HCT116 (cell line): Measurements from ENCODE around the gene DDX23. TPM values are rescaled to one million over a fixed set of nuclear protein-coding genes. Genes with fewer than 3 reads are reported as not detected.

ENCODE experiments used
- ATAC-seq: fragments of 200-7000 bp; cut with Tn5 transposase; 2 replicates; pipeline ENCODE4 v1.9.1; 2020; ENCODE audit warnings: mild to moderate bottlenecking, moderate library complexity
- BruUV-seq: library from RNA; stranded (reverse); fragments of 400-500 nt; replicated peaks from 2 replicates; lab custom pipeline; 2021; lab: Mats Ljungman, UMichigan
- CTCF ChIA-PET: fragments of 300-600 bp; sonication (Branson Sonifier 250); formaldehyde crosslinking; loops from one replicate; lab custom pipeline; 2021; ENCODE audit warnings: antibody characterized with exemption; lab: Charles Lee
- POLR2A ChIA-PET: fragments of 300-600, 350-600 bp; sonication (Branson Sonifier 250); formaldehyde crosslinking; loops from one replicate; lab custom pipeline; 2021; ENCODE audit warnings: antibody characterized with exemption; lab: Charles Lee
- RAD21 ChIA-PET, 2 experiments: fragments of 300-600 bp; sonication (Branson Sonifier 250); formaldehyde crosslinking; loops; one replicate each; lab custom pipeline; 2023; ENCODE audit warnings: low total read pairs in 2 of 2; ENCODE audit not compliant: uncharacterized antibody in 2 of 2, unreplicated experiment in 2 of 2, low non-redundant PET in 1 of 2; lab: Charles Lee
- DNase-seq: peaks from one replicate; pipeline ENCODE4 v3.0.0-alpha.2; 2010; ENCODE audit warnings: low read depth, low spot score
- H2AFZ ChIP-seq: fragments of 200-600 bp; shearing (Covaris generic), sonication (generic); 2 replicates; pipeline ENCODE4 v1.6.1; 2017; ENCODE audit warnings: low read depth, mixed run types, mixed read lengths, antibody characterized with exemption, low read length; ENCODE audit not compliant: poor library complexity, severe bottlenecking
- H3K27ac ChIP-seq: 2 replicates; pipeline ENCODE4 v1.5.1; 2012; ENCODE audit warnings: low read depth, low read length
- H3K27me3 ChIP-seq: fragments of 200-600 bp; sonication (generic); 2 replicates; pipeline ENCODE4 v1.6.1; 2016; ENCODE audit warnings: mixed run types, low read length, mixed read lengths; ENCODE audit not compliant: insufficient read depth
- H3K36me3 ChIP-seq, 2 experiments: fragments of 200-500 bp in 1 of 2; fragments of 200-600 bp in 1 of 2; sonication (Bioruptor generic) in 1 of 2; sonication (generic) in 1 of 2; 2 replicates each; pipeline versions ENCODE4 v1.5.1 to v1.6.1; 2014 to 2016; ENCODE audit warnings: low read length in 2 of 2, inconsistent platforms in 1 of 2, mixed read lengths in 1 of 2, mixed run types in 1 of 2; ENCODE audit not compliant: insufficient read depth in 2 of 2, control insufficient read depth in 1 of 2
- H3K4me1 ChIP-seq, 2 experiments: fragments of 200-600 bp in 1 of 2; sonication (generic) in 1 of 2; 2 replicates each; pipeline versions ENCODE4 v1.5.1 to v1.6.1; 2012 to 2017; ENCODE audit warnings: low read length in 2 of 2, inconsistent platforms in 1 of 2, mild to moderate bottlenecking in 1 of 2, mixed read lengths in 1 of 2, mixed run types in 1 of 2, moderate library complexity in 1 of 2; ENCODE audit not compliant: insufficient read depth in 2 of 2, control insufficient read depth in 1 of 2
- H3K4me2 ChIP-seq: fragments of 200-600 bp; sonication (generic); 2 replicates; pipeline ENCODE4 v1.6.1; 2017; ENCODE audit warnings: mixed run types, low read length, mixed read lengths
- H3K4me3 ChIP-seq, 2 experiments: fragments of 200-600 bp in 1 of 2; sonication (generic) in 1 of 2; replicated peaks in 1 of 2; 2 replicates each; pipeline ENCODE4 v1.5.1; 2011 to 2016; ENCODE audit warnings: low read length in 2 of 2, control low read depth in 1 of 2, low read depth in 1 of 2, mild to moderate bottlenecking in 1 of 2, mixed read lengths in 1 of 2, mixed run types in 1 of 2
- H3K79me2 ChIP-seq: fragments of 200-600 bp; sonication (generic); 2 replicates; pipeline ENCODE4 v1.6.1; 2017; ENCODE audit warnings: mild to moderate bottlenecking, mixed run types, low read length, moderate library complexity, mixed read lengths; ENCODE audit not compliant: insufficient read depth
- H3K9ac ChIP-seq: fragments of 200-600 bp; sonication (generic); 2 replicates; pipeline ENCODE4 v1.6.1; 2016; ENCODE audit warnings: low read length, mixed read lengths
- H3K9me2 ChIP-seq: fragments of 200-600 bp; sonication (generic), shearing (Covaris generic); 2 replicates; pipeline ENCODE4 v1.6.1; 2017; ENCODE audit warnings: mixed run types, mild to moderate bottlenecking, moderate library complexity; ENCODE audit not compliant: insufficient read depth
- H3K9me3 ChIP-seq, 2 experiments: fragments of 200-500 bp in 1 of 2; fragments of 200-600 bp in 1 of 2; sonication (Bioruptor generic) in 1 of 2; sonication (generic) in 1 of 2; 2 replicates each; pipeline ENCODE4 v1.6.1; 2014 to 2017; ENCODE audit warnings: low read length in 2 of 2, mixed read lengths in 2 of 2, inconsistent platforms in 1 of 2, low read depth in 1 of 2, mild to moderate bottlenecking in 1 of 2, mixed run types in 1 of 2, moderate library complexity in 1 of 2; ENCODE audit not compliant: control insufficient read depth in 1 of 2, insufficient read depth in 1 of 2
- H4K20me1 ChIP-seq: fragments of 200-600 bp; sonication (generic), shearing (Covaris generic); 2 replicates; pipeline ENCODE4 v1.6.1; 2017; ENCODE audit warnings: mixed run types, mild to moderate bottlenecking, moderate library complexity; ENCODE audit not compliant: insufficient read depth
- CEBPB ChIP-seq: IDR thresholded peaks from 2 replicates; pipeline ENCODE4 v1.6.1; 2012; ENCODE audit warnings: low read depth
- EZH2 ChIP-seq: fragments of 200-600 bp; sonication (generic); IDR thresholded peaks from 2 replicates; pipeline ENCODE4 v1.6.1; 2017; ENCODE audit warnings: antibody characterized with exemption, mixed run types
- FOSL1 ChIP-seq: IDR thresholded peaks from 2 replicates; pipeline ENCODE4 v1.6.1; 2012; ENCODE audit warnings: low read depth
- JUND ChIP-seq: IDR thresholded peaks from 2 replicates; pipeline ENCODE4 v1.6.1; 2012
- MAX ChIP-seq: IDR thresholded peaks from 2 replicates; pipeline ENCODE4 v1.6.1; 2012
- POLR2A ChIP-seq: IDR thresholded peaks from 2 replicates; pipeline ENCODE4 v1.7.0; 2011; ENCODE audit warnings: borderline replicate concordance; ENCODE audit not compliant: insufficient read depth, insufficient read length; ENCODE audit errors: extremely low read depth
- RAD21 ChIP-seq: IDR thresholded peaks from 2 replicates; pipeline ENCODE4 v1.6.1; 2012; ENCODE audit warnings: low read depth, mild to moderate bottlenecking
- SIN3A ChIP-seq: IDR thresholded peaks from 2 replicates; pipeline ENCODE4 v1.6.1; 2012; ENCODE audit warnings: low read depth
- SP1 ChIP-seq: IDR thresholded peaks from 2 replicates; pipeline ENCODE4 v1.6.1; 2012; ENCODE audit warnings: low read depth
- ZBTB33 ChIP-seq: IDR thresholded peaks from 2 replicates; pipeline ENCODE4 v1.6.1; 2011; ENCODE audit warnings: mild to moderate bottlenecking, low read length, moderate library complexity; ENCODE audit not compliant: insufficient replicate concordance; ENCODE audit errors: extremely low read depth
- ZFX ChIP-seq: fragments of 450-650 bp; IDR thresholded peaks from 2 replicates; pipeline ENCODE4 v1.6.1; 2017
- ZNF274 ChIP-seq: fragments of 200-500 bp; sonication (Bioruptor generic); IDR thresholded peaks from 2 replicates; pipeline ENCODE4 v1.6.1; 2014; ENCODE audit warnings: mild to moderate bottlenecking, low read depth, low read length, inconsistent platforms
- intact Hi-C: fragments of 100-400 bp; cut with micrococcal nuclease; formaldehyde crosslinking; loops from 2 replicates; pipeline ENCODE4 v1.10.0; 2022
- total RNA-seq: library from RNA; stranded (reverse); gene quantifications from one replicate; pipeline ENCODE4 v1.2.1, GENCODE V29; 2021; ENCODE audit not compliant: unreplicated experiment

Gene DDX23
- total RNA-seq, 1 experiment from 2014 or later: 75.0 TPM

- no peak overlapping the region for H3K27ac ChIP-seq
Measured at GRCh38 chr12:48889679-48890078, 37.7 kb upstream of the DDX23 start.

More at GRCh38 chr12:48889679-48890078, 37.7 kb upstream of the DDX23 start:
- H3K4me1 ChIP-seq: peaks cover 0 to 12% of the 10 kb centered on the region in 2 experiments; a peak in 2 of 4 replicates
- no peak for DNase-seq
- H3K27me3 ChIP-seq: peaks cover 3% of the 10 kb centered on the region; the same call in 1 of the 2 replicates
- H3K4me3 ChIP-seq: no peak overlapping the region
- intact Hi-C loops: loop anchor here (1.0 kb wide), 1 partner anchor 36 kb away; no protein-coding TSS in a partner anchor
- BruUV-seq: no TSS peak
- no peak overlapping the region for H2AFZ ChIP-seq
- H3K4me2 ChIP-seq: no peak overlapping the region
- no peaks in the 10 kb centered on the region for H3K9me2 ChIP-seq
- RAD21 ChIA-PET: interaction anchor here (2.3 to 2.8 kb wide), 2 partner anchors 36 to 37 kb away, joined by 11 to 24 read pairs; partner anchors contain the start of gene DDX23 (in 1 of the 2)
- POLR2A ChIA-PET: interaction anchor here (1.1 to 1.4 kb wide), 2 partner anchors 24 to 68 kb away, joined by 3 to 5 read pairs; partner anchors contain the start of genes ARF3 and RND1
- CTCF ChIA-PET: interaction anchor here (0.9 to 3.6 kb wide), 8 partner anchors 11 to 99 kb away, joined by 3 to 80 read pairs (median 6); partner anchors contain the start of gene DDX23
- no peaks in the 10 kb centered on the region for H3K79me2 ChIP-seq
- H3K36me3 ChIP-seq: no peaks in the 10 kb centered on the region
- H4K20me1 ChIP-seq: no peaks in the 10 kb centered on the region
- no peak overlapping the region for H3K9ac ChIP-seq
- ATAC-seq: no peak
- no peaks in the 10 kb centered on the region for H3K9me3 ChIP-seq
- TF ChIP-seq SIN3A (no peak), SP1 (no peak), FOSL1 (no peak), CEBPB (no peak), ZBTB33 (no peak), JUND (no peak), MAX (no peak), EZH2 (no peak), ZNF274 (no peak), ZFX (no peak), POLR2A (no peak), RAD21 (no peak)
- TF ChIP-seq, all 23 proteins: peak for 0
